Activated CD8-positive, alpha-beta memory T cell treated with anti-CD3 and anti-CD28 coated beads for 4 hours (primary cell): ENCODE measurements around the gene SLC66A2.

ENCODE experiments used
- DNase-seq, 2 donors: peaks; one replicate each; pipeline ENCODE4 v3.0.0-alpha.2; 2020; ENCODE audit warnings: low read depth in 2 of 2

The SLC66A2 gene

DNA sequence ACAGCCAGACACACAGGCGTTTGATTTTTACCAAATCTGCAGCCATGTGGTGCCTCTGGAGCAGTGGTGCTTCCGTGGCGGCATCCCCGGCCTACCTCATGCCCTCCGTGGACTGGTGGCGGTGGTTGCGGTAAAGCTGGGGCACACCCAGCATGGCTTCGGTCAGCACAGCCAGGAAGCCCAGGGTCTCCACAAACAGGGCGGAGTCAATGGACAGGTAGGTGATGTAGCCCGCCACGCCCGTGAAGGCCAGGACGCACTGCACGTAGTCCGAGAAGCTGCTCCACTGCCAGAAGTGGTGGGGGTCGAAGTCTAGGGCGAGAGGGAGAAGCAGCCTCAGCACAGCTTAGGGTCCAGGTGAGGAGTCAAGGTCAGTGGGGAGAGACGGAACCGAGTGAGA lies 32.4 kb downstream of the SLC66A2 start:
- DNase-seq: no peak

DNA sequence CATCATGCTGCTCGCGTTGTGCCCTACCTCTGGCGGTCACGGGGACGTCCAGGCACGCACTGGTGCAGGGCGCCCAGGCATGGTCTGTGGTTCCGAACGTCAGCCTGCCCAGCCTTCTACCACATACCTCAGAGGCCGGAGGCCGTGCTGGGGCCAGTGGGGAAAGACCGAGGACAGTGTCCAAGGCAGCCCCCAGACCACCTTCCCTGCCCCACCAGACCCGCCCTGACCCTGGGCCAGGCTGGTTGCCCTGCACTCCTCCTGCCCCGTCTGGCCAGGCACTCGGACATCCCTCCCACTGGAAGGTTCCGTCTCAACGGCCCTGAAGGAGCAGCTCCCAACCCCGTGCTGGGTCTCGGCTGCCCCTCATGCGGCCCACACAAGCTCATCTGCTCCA lies 32.8 kb downstream of the SLC66A2 start:
- no peak for DNase-seq

DNA sequence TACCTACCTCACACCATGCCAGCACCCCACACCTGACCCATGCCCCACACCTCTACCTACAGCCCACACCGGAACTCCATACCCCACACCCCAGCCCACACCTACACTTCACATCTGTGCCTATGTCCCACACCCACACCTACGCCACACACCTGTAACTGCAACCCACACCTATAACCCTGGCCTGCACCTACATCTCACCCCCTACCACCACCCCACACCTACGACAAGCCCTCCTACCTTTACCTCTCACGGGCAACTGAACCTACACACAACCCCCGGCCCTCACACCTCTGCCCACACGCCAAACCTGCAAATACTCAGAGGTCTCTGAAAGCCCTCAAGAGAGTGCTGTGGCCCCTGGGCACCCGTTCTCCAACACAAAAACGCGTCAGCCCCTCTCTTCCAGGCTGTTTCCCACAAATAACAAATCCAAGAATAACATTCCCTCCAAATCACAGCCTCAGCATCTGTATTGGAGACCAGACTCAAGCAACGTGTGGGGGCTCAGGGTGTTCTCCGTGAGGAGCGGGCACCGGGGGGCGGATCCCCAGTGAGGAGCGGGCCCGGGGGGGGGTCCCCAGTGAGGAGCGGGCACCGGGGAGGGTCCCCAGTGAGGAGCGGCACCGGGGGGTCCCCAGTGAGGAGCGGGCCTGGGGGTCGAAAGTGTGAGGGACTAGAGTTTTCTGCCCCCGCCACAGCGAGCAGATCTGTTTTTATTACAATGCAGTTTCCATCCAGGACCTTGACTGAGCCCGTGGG lies 33.4 kb downstream of the SLC66A2 start:
- DNase-seq: no peak

GRCh38 chr18:79917169-79917852 lies 34.1 kb downstream of the SLC66A2 start:
- DNase-seq: no peak

DNA sequence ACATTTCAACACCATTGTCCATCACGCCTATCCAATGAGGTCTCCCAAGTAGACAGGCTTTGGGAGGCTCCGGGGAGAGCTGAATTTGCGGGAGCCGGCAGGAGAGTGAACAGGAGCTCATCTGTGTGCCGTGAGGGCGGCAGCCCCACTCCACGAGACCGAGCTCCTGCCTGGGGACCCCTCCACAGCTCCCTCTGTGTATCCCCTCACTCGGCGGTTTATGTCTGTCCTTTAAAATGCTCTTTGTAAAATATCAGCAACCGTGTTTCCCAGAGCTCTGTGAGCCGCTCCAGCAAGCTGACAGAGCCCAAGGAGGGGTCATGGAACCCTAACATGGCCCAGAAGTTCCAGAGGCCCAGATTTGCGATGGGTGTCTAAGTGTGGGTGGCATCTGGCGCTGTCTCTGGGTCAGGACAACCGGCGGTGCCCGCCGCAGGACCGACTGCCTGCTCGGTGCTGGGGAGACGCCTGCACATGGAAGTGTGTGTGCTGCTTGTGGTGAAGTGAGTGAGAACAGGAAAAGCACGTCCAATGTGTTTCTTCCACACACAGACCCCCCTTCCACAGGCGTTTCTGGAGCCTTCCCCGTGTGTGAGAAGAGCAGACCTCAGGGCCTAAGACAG lies 34.8 kb downstream of the SLC66A2 start:
- DNase-seq: no peak

DNA sequence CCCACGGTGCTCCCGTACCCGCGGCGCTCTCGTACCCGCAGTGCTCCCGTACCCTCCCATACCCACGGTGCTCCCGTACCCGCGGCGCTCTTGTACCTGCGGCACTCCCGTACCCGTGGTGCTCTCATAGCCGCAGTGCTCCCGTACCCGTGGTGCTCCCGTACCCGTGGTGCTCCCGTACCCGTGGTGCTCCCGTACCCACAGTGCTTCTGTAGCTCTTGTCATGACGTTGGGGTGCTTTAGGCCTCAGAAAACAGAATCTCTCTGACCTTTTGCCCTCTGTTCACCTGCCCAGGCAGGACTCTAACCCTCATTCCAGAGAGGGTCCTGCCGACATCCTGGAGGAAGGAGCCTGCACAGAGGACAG lies 35.3 kb downstream of the SLC66A2 start:
- no peak for DNase-seq

- DNase-seq: no peak
Observed at GRCh38 chr18:79915161-79916127, 36.0 kb downstream of the SLC66A2 start.

DNA sequence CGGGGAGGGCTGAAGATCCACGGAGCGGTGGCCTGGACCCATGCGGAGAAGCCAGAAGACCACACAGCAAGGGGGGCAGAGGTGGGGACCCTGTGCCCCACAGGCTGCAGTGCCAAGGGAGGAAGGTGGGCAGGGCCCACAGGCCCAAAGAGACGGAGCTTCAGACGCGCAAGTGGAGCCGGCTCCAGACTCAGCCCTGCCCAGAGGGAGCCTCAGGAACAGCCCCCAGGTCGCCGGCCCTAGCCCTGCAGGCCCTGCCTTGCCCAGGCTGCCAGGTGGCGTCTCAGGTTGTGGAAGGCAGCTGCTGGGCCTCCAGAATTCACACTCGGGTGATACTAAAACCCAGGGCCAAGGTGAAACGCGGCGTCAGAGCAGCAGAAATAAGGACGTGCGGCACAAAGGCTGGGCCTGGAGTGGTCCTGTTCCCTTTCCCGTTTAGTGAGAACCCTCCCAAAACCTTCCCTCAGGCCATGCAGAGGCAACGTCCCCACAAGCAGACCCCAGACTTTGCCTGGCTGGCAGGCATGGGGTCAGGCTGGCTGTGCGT lies 36.8 kb downstream of the SLC66A2 start:
- DNase-seq: no peak

DNA sequence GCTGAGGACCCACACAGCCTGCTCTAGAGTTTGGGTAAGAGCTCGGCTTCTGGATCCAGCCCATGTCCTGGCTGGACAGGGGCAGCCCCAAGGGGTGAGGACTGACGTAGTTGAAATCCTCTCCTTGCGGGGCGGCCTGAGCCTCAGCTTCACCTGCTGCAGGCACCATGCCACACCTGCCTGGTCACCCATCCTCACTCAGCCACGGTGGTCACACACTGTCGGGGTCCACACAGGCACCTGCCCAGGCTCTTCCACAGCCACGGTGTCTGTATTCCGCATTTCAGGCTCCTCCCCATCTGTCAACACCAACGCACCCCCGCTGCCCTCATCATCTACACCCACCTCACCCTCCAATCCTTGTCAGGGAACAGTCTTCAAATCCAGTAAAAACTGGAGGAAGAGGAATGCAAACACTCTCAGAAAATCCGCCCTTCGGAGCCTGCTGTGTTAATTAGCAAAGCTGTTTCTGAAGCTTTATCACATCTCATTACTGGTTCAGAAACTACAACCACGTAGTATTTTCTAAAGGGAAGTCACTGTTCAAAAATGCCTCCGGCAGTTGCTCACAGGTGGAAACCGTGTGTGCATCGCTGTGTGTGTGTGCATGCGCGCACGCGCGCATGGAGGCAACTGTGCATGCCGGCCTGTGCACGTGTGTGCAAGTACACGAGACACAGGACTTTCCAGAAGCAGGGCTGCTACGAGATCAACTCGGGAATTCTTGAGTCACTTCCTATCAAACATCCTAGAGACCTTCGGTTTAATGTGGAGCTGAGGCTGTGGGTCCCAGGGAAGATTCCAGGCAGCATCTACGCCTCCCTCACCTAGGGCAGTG lies 38.2 kb downstream of the SLC66A2 start:
- no peak for DNase-seq

DNA sequence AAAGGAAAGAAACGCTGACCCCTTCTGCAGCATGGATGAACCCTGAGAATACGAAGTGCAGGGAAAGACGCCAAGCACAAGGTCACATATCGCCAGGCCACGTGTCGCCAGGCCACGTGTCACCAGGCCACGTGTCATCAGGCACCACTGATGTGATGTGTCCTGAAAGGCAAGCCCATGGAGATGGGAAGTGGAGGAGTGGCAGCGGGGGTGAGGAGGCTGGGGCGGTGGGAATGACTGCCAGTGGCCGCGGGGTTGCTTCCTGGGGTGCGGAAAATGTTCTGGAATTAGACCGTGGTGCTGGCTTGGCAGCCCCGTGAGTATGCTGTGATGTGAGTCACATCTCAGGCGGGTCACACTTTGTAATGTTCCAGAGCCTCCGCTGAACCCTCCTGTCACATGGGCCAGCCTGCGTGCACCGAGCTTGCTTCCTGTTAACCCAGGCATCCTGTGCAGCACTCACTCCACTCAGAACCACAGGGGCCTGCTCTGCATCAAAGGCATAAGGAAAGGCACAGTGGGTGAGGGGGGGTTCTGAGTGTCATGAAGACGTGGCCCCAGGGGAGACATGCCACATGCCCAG lies 39.0 kb downstream of the SLC66A2 start:
- DNase-seq: peak in 1 of 2 donors; percentile 16

GRCh38 chr18:79911344-79912270 lies 39.8 kb downstream of the SLC66A2 start:
- DNase-seq: no peak

DNA sequence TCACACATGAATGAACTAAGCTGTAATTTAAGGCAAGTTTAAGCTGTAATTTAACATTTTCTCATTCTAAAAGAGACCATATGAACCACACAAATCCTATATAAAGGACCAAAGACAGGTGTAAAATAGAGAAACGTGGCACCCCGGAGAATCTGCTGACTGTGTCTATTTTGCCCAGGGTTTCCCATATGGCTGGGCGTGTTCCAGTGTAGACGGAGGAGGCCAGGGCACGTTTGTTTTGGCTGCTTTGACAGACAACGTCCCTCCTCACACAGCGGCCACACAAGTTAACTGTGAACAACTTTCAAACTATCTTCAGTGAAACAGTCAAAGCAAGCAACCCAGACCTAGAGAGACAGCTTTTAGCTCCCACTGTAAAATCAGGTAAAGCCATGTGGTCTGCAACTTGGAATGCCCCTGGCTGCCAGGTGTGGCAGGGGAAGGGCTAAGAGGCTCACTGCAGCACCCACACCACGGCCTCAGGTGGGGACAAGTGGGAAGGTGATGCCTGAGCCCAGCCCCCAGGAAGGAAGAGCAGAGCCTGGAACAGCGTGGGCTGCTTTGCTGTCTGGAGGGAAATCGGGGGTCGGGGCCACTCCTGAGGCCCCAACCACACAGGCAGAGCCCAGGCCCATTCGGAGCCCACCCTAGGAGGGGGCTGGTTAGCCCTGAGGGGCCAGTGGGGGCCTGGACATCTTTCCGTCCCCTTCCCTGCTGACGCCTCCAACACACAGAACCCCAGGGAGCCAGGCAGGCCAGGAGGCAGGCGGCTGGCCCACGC lies 40.7 kb downstream of the SLC66A2 start:
- DNase-seq: no peak

GRCh38 chr18:79906706-79907105 lies 44.7 kb downstream of the SLC66A2 start:
- no peak for DNase-seq

DNA sequence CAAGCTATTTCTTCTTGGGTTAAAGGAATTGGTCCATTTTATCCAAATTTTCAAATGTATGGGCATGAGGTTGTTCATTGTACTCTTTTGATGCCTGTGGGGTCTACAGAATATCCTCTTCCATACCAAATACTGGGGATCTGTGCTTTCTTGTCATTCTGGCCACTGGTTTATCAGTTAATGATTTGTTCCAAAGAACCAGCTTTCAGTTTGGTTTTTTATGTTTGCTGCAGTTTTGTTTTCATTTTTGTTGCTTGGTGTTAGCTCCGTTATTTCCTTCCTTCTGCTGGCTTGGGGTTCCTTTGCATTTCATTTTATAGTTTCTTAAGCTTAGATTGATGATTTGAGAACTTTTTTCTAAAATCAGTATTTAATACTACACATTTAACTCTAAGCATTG lies 45.5 kb downstream of the SLC66A2 start:
- no peak for DNase-seq

- DNase-seq: no peak
Observed at GRCh38 chr18:79905389-79905911, 46.0 kb downstream of the SLC66A2 start.

DNA sequence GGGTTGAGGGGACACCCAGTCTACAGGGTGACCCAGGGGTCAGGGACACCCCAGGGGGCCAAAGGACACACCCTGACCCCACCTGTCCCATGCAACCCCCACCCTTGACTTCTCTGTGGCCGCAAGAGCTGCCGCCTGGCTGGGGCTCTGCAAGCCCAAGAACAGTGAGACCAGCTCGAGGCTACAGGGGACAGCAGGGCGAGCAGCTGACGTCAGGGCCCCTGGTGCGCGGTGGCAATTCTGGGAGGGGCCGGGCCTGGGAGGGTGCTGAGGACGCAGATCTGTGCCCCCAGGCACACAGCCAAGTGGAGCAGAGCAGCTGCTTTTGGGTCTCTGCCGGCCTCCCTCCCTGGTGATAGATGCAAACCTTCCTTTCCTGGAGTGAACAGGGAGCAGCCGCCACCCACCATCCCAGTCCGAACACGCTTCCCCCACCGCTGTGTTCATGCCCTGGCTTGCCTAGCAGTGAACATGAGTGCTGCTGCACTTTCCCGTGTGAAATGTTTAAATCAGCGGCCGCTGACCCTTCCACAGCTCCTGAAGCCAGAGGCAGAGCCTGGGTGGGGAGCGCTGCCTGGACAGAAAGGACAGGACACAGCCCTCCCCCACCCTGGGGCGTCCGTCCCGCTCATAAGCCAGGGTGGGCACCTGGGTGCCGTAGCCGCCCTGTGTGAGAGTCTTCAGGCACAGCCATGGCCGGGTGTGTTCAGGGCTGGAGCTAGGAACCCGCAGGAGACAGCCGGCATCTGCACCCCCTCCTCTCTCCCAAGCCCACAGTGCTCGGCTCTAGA lies 46.9 kb downstream of the SLC66A2 start:
- no peak for DNase-seq

DNA sequence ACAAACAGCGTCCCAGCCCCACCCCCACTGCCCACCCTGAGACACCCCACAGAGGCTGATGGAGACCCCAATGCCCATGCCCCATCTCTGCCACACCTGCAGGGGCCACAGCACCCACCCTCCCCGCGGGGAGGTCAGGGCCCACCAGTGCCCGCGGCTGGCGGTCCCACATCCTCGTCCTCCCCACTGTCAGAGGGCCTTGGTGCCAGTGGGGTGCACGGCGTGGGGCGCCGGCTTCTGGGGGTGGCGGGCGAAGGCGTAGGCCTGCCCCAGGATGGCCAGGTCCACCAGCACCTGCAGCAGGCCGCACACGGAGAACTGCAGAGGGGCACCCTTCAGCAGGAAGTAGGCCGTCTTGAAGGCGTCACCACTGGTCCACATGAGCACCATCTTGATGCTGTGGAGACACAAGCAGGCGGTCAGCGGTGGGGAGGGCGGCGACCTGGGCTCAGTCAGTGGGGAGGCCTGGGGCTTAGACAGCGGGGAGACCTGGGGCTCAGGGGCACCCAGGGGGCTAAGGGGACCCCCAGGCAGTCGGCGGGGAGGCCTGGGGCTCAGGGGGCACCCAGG lies 47.6 kb downstream of the SLC66A2 start:
- no peak for DNase-seq
